ENCODE results near the gene MRAS. TPM values are rescaled to one million over a fixed set of nuclear protein-coding genes. Genes with fewer than 3 reads are reported as not detected.

The MRAS gene
- total RNA-seq, 1 donor = 80.7 TPM

- no peak for DNase-seq (ENCODE audit: insufficient read length, low spot score, missing footprints)
- Histone ChIP-seq H2AFZ (ENCODE audit: low read length) (no peak overlapping the region), H3K9me3 (ENCODE audit: low read depth, low read length) (no peaks in the 10 kb centered on the region)
These were observed 9.6 kb upstream of the MRAS start for GRCh38 chr3:138338811-138339210.

GRCh38 chr3:138340511-138340910 lies 7.9 kb upstream of the MRAS start:
- no peak for TF ChIP-seq CTCF (IDR thresholded peaks at IDR 0.05; ENCODE audit: extremely low read depth, low read depth, low read length)
- no peak for DNase-seq (ENCODE audit: insufficient read length, low spot score, missing footprints)
- no peak overlapping the region for H2AFZ ChIP-seq (ENCODE audit: low read length)

More at GRCh38 chr3:138338811-138339210, 9.6 kb upstream of the MRAS start:
- Histone ChIP-seq H3K79me2 (ENCODE audit: insufficient read depth, low read length) (no peaks in the 10 kb centered on the region), H3K4me3 (ENCODE audit: insufficient read depth, low read length) (no peak overlapping the region), H3K27me3 (ENCODE audit: insufficient read depth, low read length) (peaks cover 5% of the 10 kb centered on the region), H3K27ac (ENCODE audit: low read depth, low read length) (no peak overlapping the region), H3K4me1 (ENCODE audit: insufficient read depth, low read length) (no peaks in the 10 kb centered on the region), H4K20me1 (ENCODE audit: insufficient read depth, low read length) (no peaks in the 10 kb centered on the region), H3K36me3 (ENCODE audit: insufficient read depth, low read length) (no peaks in the 10 kb centered on the region), H3K4me2 (ENCODE audit: insufficient read depth, low read length) (no peak overlapping the region)
- TF ChIP-seq CTCF (IDR thresholded peaks at IDR 0.05; ENCODE audit: extremely low read depth, low read depth, low read length) = no peak

GRCh38 chr3:138344754-138345153 lies 3.6 kb upstream of the MRAS start:
- no peak for TF ChIP-seq CTCF (IDR thresholded peaks at IDR 0.05; ENCODE audit: extremely low read depth, low read depth, low read length)
- H3K4me3 ChIP-seq (ENCODE audit: insufficient read depth, low read length) = no peak overlapping the region
- H2AFZ ChIP-seq (ENCODE audit: low read length) = no peak overlapping the region
- peaks cover 6% of the 10 kb centered on the region for H3K79me2 ChIP-seq (ENCODE audit: insufficient read depth, low read length)
- H3K4me2 ChIP-seq (ENCODE audit: insufficient read depth, low read length) = no peak overlapping the region
- no peaks in the 10 kb centered on the region for H3K27me3 ChIP-seq (ENCODE audit: insufficient read depth, low read length)
- no peaks in the 10 kb centered on the region for H3K36me3 ChIP-seq (ENCODE audit: insufficient read depth, low read length)
- H3K27ac ChIP-seq (ENCODE audit: low read depth, low read length) = no peak overlapping the region
- no peaks in the 10 kb centered on the region for H4K20me1 ChIP-seq (ENCODE audit: insufficient read depth, low read length)
- DNase-seq (ENCODE audit: insufficient read length, low spot score, missing footprints) = no peak
- peaks cover 4% of the 10 kb centered on the region for H3K4me1 ChIP-seq (ENCODE audit: insufficient read depth, low read length)
- H3K9me3 ChIP-seq (ENCODE audit: low read depth, low read length) = no peaks in the 10 kb centered on the region

More at GRCh38 chr3:138340511-138340910, 7.9 kb upstream of the MRAS start:
- H3K9me3 ChIP-seq (ENCODE audit: low read depth, low read length) = no peaks in the 10 kb centered on the region
- no peak overlapping the region for H3K27ac ChIP-seq (ENCODE audit: low read depth, low read length)
- no peaks in the 10 kb centered on the region for H3K36me3 ChIP-seq (ENCODE audit: insufficient read depth, low read length)
- H4K20me1 ChIP-seq (ENCODE audit: insufficient read depth, low read length) = no peaks in the 10 kb centered on the region
- H3K4me1 ChIP-seq (ENCODE audit: insufficient read depth, low read length) = no peaks in the 10 kb centered on the region
- no peaks in the 10 kb centered on the region for H3K27me3 ChIP-seq (ENCODE audit: insufficient read depth, low read length)
- H3K79me2 ChIP-seq (ENCODE audit: insufficient read depth, low read length) = no peaks in the 10 kb centered on the region
- H3K4me3 ChIP-seq (ENCODE audit: insufficient read depth, low read length) = no peak overlapping the region
- no peak overlapping the region for H3K4me2 ChIP-seq (ENCODE audit: insufficient read depth, low read length)

- no peaks in the 10 kb centered on the region for H3K36me3 ChIP-seq (ENCODE audit: insufficient read depth, low read length)
- H3K9me3 ChIP-seq (ENCODE audit: low read depth, low read length) = no peaks in the 10 kb centered on the region
- peaks cover 18% of the 10 kb centered on the region for H3K4me1 ChIP-seq (ENCODE audit: insufficient read depth, low read length)
- H3K27ac ChIP-seq (ENCODE audit: low read depth, low read length) = peak overlapping the region; percentile 71
- H3K27me3 ChIP-seq (ENCODE audit: insufficient read depth, low read length) = no peaks in the 10 kb centered on the region
- H3K4me2 ChIP-seq (ENCODE audit: insufficient read depth, low read length) = peak overlapping the region; percentile 77
- peaks cover 36% of the 10 kb centered on the region for H3K79me2 ChIP-seq (ENCODE audit: insufficient read depth, low read length)
- H4K20me1 ChIP-seq (ENCODE audit: insufficient read depth, low read length) = peaks cover 27% of the 10 kb centered on the region
- no peak for DNase-seq (ENCODE audit: insufficient read length, low spot score, missing footprints)
- peak overlapping the region; percentile 85 for H3K4me3 ChIP-seq (ENCODE audit: insufficient read depth, low read length)
- peak overlapping the region; percentile 90 for H2AFZ ChIP-seq (ENCODE audit: low read length)
- TF ChIP-seq CTCF (IDR thresholded peaks at IDR 0.05; ENCODE audit: extremely low read depth, low read depth, low read length) = no peak
These were observed 668 bp downstream of the MRAS start for GRCh38 chr3:138348754-138349739.
